Measurements from ENCODE around the gene CLRN3.

The CLRN3 gene

DNA sequence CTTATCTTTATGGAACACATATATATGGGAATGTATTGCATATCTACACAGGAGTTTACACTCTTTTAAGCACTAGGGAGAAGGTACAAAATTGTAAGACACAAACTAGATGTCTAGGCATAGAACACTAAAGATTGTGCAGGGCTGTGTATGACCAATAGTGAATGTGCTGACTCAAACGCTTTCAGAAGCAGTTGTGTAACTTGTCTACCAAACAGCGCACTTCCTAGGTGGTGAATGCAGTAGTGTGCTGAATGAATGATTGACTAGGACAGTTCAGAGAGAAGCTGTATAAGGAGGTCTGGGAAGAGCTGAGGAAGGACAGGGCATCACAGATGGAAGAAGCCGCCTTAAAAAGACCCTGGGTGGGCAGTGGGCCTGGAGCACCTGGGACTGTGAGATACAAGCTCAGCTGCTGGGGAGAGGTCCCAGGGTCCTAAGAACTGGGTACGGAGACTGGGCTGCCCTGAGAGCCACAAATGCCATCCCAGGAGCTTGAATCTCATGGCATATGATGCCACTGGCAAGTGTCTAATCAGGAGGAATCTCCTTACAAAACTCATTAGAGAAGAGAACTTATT is 14.2 kb downstream of the CLRN3 start:
- Histone ChIP-seq H2BK5ac (ENCODE audit: low read length) (no peak overlapping the region), H3K4me2 (ENCODE audit: low read length) (no peak overlapping the region), H3K79me1 (ENCODE audit: low read length) (no peaks in the 10 kb centered on the region), H3K4ac (ENCODE audit: low read depth, low read length) (no peak overlapping the region), H2BK15ac (replicated peaks; ENCODE audit: low read depth) (no peak overlapping the region), H4K5ac (ENCODE audit: low read length) (no peak overlapping the region), H3K4me1 (ENCODE audit: control insufficient read depth, low read depth, low read length) (no peaks in the 10 kb centered on the region), H3K9ac (ENCODE audit: low read length) (no peak overlapping the region), H3K4me3 (ENCODE audit: low read length) (no peak overlapping the region), H3K27me3 (ENCODE audit: insufficient read depth, low read length, poor library complexity) (no peaks in the 10 kb centered on the region), H3K27ac (ENCODE audit: low read depth, low read length) (no peak overlapping the region), H3K79me2 (ENCODE audit: control insufficient read depth, insufficient read depth, low read length) (no peaks in the 10 kb centered on the region), H2AK5ac (ENCODE audit: low read length) (no peak overlapping the region), H2BK120ac (ENCODE audit: low read depth, low read length) (no peak overlapping the region), H3K23ac (ENCODE audit: low read length) (no peak overlapping the region), H3K56ac (ENCODE audit: low read length) (no peak overlapping the region), H3K18ac (ENCODE audit: low read length) (no peak overlapping the region), H4K8ac (ENCODE audit: low read depth, low read length) (no peak overlapping the region), H3K36me3 (ENCODE audit: control insufficient read depth, insufficient read depth, low read length) (no peaks in the 10 kb centered on the region)
- DNase-seq = no peak
- no CpG with 5 or more reads among the region's 4 CpGs for WGBS (ENCODE audit: extremely low coverage, insufficient coverage, low lambda C conversion rate)

- H3K56ac ChIP-seq (ENCODE audit: low read length) = no peak overlapping the region
- WGBS (ENCODE audit: extremely low coverage, insufficient coverage, low lambda C conversion rate) = no CpG with 5 or more reads among the region's 5 CpGs
These were observed 15.0 kb downstream of the CLRN3 start for GRCh38 chr10:127877699-127878098.

DNA sequence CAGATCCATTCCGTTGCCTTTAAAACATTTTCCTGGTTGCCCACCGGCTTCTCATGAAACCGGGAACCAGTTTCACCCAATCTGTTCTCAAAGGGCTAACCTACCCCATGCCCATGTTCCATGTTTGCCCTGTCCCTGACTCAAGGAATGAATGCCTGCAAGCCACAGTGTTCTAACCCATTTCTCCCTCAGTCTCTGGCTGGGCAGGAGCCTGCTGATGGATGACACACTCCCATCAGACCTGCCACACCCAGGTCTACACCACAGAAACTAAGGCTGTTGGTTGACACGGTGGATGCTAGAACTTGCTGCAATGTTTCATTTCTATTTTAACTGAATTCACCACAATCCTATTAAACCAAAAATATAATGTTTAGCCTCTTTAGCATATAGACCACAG is 15.6 kb downstream of the CLRN3 start:
- Histone ChIP-seq H2BK5ac (ENCODE audit: low read length) (no peak overlapping the region), H3K27ac (ENCODE audit: low read depth, low read length) (no peak overlapping the region), H3K23ac (ENCODE audit: low read length) (no peak overlapping the region), H4K8ac (ENCODE audit: low read depth, low read length) (no peak overlapping the region), H2BK15ac (replicated peaks; ENCODE audit: low read depth) (no peak overlapping the region), H3K9ac (ENCODE audit: low read length) (no peak overlapping the region), H3K36me3 (ENCODE audit: control insufficient read depth, insufficient read depth, low read length) (no peaks in the 10 kb centered on the region), H2BK120ac (ENCODE audit: low read depth, low read length) (no peak overlapping the region), H3K4me2 (ENCODE audit: low read length) (no peak overlapping the region), H2AK5ac (ENCODE audit: low read length) (no peak overlapping the region), H3K79me1 (ENCODE audit: low read length) (no peaks in the 10 kb centered on the region), H4K5ac (ENCODE audit: low read length) (no peak overlapping the region), H3K27me3 (ENCODE audit: insufficient read depth, low read length, poor library complexity) (no peaks in the 10 kb centered on the region), H3K56ac (ENCODE audit: low read length) (no peak overlapping the region), H3K18ac (ENCODE audit: low read length) (no peak overlapping the region), H3K4ac (ENCODE audit: low read depth, low read length) (no peak overlapping the region), H3K4me1 (ENCODE audit: control insufficient read depth, low read depth, low read length) (no peaks in the 10 kb centered on the region), H3K79me2 (ENCODE audit: control insufficient read depth, insufficient read depth, low read length) (no peaks in the 10 kb centered on the region), H3K4me3 (ENCODE audit: low read length) (no peak overlapping the region)
- DNase-seq = no peak
- no CpG with 5 or more reads among the region's 4 CpGs for WGBS (ENCODE audit: extremely low coverage, insufficient coverage, low lambda C conversion rate)

More at GRCh38 chr10:127877699-127878098, 15.0 kb downstream of the CLRN3 start:
- no peaks in the 10 kb centered on the region for H3K27me3 ChIP-seq (ENCODE audit: insufficient read depth, low read length, poor library complexity)
- H2AK5ac ChIP-seq (ENCODE audit: low read length) = no peak overlapping the region
- no peak overlapping the region for H3K4me3 ChIP-seq (ENCODE audit: low read length)
- H3K4ac ChIP-seq (ENCODE audit: low read depth, low read length) = no peak overlapping the region
- H4K8ac ChIP-seq (ENCODE audit: low read depth, low read length) = no peak overlapping the region
- H4K5ac ChIP-seq (ENCODE audit: low read length) = no peak overlapping the region
- no peaks in the 10 kb centered on the region for H3K79me1 ChIP-seq (ENCODE audit: low read length)
- DNase-seq = no peak
- H3K27ac ChIP-seq (ENCODE audit: low read depth, low read length) = no peak overlapping the region
- H3K18ac ChIP-seq (ENCODE audit: low read length) = no peak overlapping the region
- H3K36me3 ChIP-seq (ENCODE audit: control insufficient read depth, insufficient read depth, low read length) = no peaks in the 10 kb centered on the region
- H2BK15ac ChIP-seq (replicated peaks; ENCODE audit: low read depth) = no peak overlapping the region
- no peak overlapping the region for H3K23ac ChIP-seq (ENCODE audit: low read length)
- no peak overlapping the region for H3K4me2 ChIP-seq (ENCODE audit: low read length)
- H2BK120ac ChIP-seq (ENCODE audit: low read depth, low read length) = no peak overlapping the region
- H2BK5ac ChIP-seq (ENCODE audit: low read length) = no peak overlapping the region
- no peaks in the 10 kb centered on the region for H3K4me1 ChIP-seq (ENCODE audit: control insufficient read depth, low read depth, low read length)
- no peaks in the 10 kb centered on the region for H3K79me2 ChIP-seq (ENCODE audit: control insufficient read depth, insufficient read depth, low read length)
- H3K9ac ChIP-seq (ENCODE audit: low read length) = no peak overlapping the region

DNA sequence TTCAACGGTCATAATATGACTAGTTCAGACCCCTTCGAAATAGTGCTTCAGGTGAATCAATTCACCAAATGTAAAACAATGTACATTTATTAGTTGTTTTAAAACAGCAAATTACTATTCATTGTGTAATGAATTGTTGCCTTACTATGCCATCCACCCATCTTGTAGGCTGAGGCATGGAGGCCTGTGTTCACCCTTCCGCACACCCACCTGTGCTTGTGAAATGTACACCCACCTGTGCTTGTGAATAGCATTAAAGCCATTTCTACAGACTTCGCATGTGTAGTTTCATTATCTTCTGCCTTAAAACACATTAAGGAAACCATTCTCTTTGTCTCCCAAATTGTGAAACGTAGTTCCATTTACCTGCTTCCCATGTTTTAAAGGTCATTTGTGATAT is 16.8 kb downstream of the CLRN3 start:
- H3K4me3 ChIP-seq (ENCODE audit: low read length) = no peak overlapping the region
- H3K27ac ChIP-seq (ENCODE audit: low read depth, low read length) = no peak overlapping the region
- H3K23ac ChIP-seq (ENCODE audit: low read length) = no peak overlapping the region
- no CpG with 5 or more reads among the region's 5 CpGs for WGBS (ENCODE audit: extremely low coverage, insufficient coverage, low lambda C conversion rate)
- no peak overlapping the region for H2BK120ac ChIP-seq (ENCODE audit: low read depth, low read length)
- H3K79me2 ChIP-seq (ENCODE audit: control insufficient read depth, insufficient read depth, low read length) = no peaks in the 10 kb centered on the region
- no peak overlapping the region for H3K18ac ChIP-seq (ENCODE audit: low read length)
- H2BK15ac ChIP-seq (replicated peaks; ENCODE audit: low read depth) = no peak overlapping the region
- H3K79me1 ChIP-seq (ENCODE audit: low read length) = no peaks in the 10 kb centered on the region
- no peaks in the 10 kb centered on the region for H3K36me3 ChIP-seq (ENCODE audit: control insufficient read depth, insufficient read depth, low read length)
- no peak for DNase-seq
- H3K4me1 ChIP-seq (ENCODE audit: control insufficient read depth, low read depth, low read length) = no peaks in the 10 kb centered on the region
- no peaks in the 10 kb centered on the region for H3K27me3 ChIP-seq (ENCODE audit: insufficient read depth, low read length, poor library complexity)
- H3K4me2 ChIP-seq (ENCODE audit: low read length) = no peak overlapping the region
- H3K56ac ChIP-seq (ENCODE audit: low read length) = no peak overlapping the region
- no peak overlapping the region for H4K8ac ChIP-seq (ENCODE audit: low read depth, low read length)
- H3K4ac ChIP-seq (ENCODE audit: low read depth, low read length) = no peak overlapping the region
- H2AK5ac ChIP-seq (ENCODE audit: low read length) = no peak overlapping the region
- H2BK5ac ChIP-seq (ENCODE audit: low read length) = no peak overlapping the region
- H3K9ac ChIP-seq (ENCODE audit: low read length) = no peak overlapping the region
- H4K5ac ChIP-seq (ENCODE audit: low read length) = no peak overlapping the region

DNA sequence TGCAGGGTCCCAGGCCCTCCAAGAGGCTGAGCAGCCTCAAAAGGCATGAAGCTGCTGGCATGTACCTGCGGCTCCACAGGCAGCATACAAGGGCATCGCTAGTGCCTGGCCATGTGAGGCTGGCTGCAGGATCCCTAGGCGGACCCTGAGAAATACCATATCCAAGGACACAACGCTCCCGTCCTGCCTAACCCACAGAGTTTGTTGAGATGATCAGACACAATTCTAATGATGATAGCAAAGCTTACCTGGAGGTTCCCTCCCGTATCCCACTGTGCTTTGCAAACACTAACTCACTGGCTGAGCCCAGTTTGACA is 17.3 kb downstream of the CLRN3 start:
- WGBS (ENCODE audit: extremely low coverage, insufficient coverage, low lambda C conversion rate) = no CpG with 5 or more reads among the region's 6 CpGs

DNA sequence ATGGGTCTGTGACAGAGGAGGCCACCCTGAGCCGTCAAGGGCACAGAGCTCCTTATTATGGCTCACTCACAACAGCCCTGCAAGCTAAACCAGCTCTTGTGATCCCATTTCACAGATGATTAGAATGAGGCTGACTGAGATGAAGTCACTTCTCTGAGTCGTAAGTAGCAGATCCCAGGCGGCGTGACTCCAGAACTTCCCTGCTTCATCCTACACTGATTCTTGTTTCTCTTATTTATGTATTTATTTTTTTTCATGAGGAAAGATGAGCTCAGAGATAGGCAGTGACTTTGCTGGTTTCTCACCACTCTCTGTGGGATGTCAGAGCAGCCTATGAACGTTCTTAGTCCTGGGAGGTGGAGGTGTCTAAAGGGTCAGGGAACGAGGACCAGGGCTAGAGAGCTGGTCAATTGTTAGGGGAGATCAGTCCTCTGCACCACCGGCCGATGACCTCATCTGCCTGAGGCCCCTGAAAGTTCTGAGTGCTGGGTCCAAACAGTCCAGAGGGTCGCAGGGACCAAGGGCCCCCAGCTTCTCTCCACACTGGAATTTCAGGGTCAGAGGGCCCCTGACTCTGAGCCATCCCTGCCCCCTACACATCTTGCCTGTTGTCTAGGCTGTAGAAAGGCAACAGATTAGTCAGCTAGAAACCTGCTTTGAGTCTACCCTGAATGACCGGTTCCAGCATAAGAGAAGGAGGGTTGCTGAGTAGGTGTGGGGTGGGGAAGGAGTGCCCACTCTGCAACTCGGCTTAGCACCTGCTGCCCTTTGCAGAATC is 17.9 kb downstream of the CLRN3 start:
- Histone ChIP-seq H3K27me3 (ENCODE audit: insufficient read depth, low read length, poor library complexity) (no peaks in the 10 kb centered on the region), H3K56ac (ENCODE audit: low read length) (no peak overlapping the region), H3K4me1 (ENCODE audit: control insufficient read depth, low read depth, low read length) (no peaks in the 10 kb centered on the region), H3K4me2 (ENCODE audit: low read length) (no peak overlapping the region), H2BK120ac (ENCODE audit: low read depth, low read length) (no peak overlapping the region), H3K9ac (ENCODE audit: low read length) (no peak overlapping the region), H2AK5ac (ENCODE audit: low read length) (no peak overlapping the region), H3K79me2 (ENCODE audit: control insufficient read depth, insufficient read depth, low read length) (no peaks in the 10 kb centered on the region), H2BK5ac (ENCODE audit: low read length) (no peak overlapping the region), H4K5ac (ENCODE audit: low read length) (no peak overlapping the region), H4K8ac (ENCODE audit: low read depth, low read length) (no peak overlapping the region), H2BK15ac (replicated peaks; ENCODE audit: low read depth) (no peak overlapping the region), H3K4me3 (ENCODE audit: low read length) (no peak overlapping the region), H3K23ac (ENCODE audit: low read length) (no peak overlapping the region), H3K36me3 (ENCODE audit: control insufficient read depth, insufficient read depth, low read length) (no peaks in the 10 kb centered on the region), H3K4ac (ENCODE audit: low read depth, low read length) (no peak overlapping the region), H3K79me1 (ENCODE audit: low read length) (no peaks in the 10 kb centered on the region), H3K18ac (ENCODE audit: low read length) (no peak overlapping the region), H3K27ac (ENCODE audit: low read depth, low read length) (no peak overlapping the region)
- DNase-seq = no peak
- WGBS (ENCODE audit: extremely low coverage, insufficient coverage, low lambda C conversion rate) = no CpG with 5 or more reads among the region's 11 CpGs

More for the DNA sequence above, 17.3 kb downstream of the CLRN3 start:
- Histone ChIP-seq H3K56ac (ENCODE audit: low read length) (no peak overlapping the region), H3K4me2 (ENCODE audit: low read length) (no peak overlapping the region), H3K4me1 (ENCODE audit: control insufficient read depth, low read depth, low read length) (no peaks in the 10 kb centered on the region), H3K23ac (ENCODE audit: low read length) (no peak overlapping the region), H2AK5ac (ENCODE audit: low read length) (no peak overlapping the region), H3K4ac (ENCODE audit: low read depth, low read length) (no peak overlapping the region), H2BK5ac (ENCODE audit: low read length) (no peak overlapping the region), H3K36me3 (ENCODE audit: control insufficient read depth, insufficient read depth, low read length) (no peaks in the 10 kb centered on the region), H2BK120ac (ENCODE audit: low read depth, low read length) (no peak overlapping the region), H4K8ac (ENCODE audit: low read depth, low read length) (no peak overlapping the region), H3K79me1 (ENCODE audit: low read length) (no peaks in the 10 kb centered on the region), H3K27me3 (ENCODE audit: insufficient read depth, low read length, poor library complexity) (no peaks in the 10 kb centered on the region), H3K9ac (ENCODE audit: low read length) (no peak overlapping the region), H2BK15ac (replicated peaks; ENCODE audit: low read depth) (no peak overlapping the region), H4K5ac (ENCODE audit: low read length) (no peak overlapping the region), H3K18ac (ENCODE audit: low read length) (no peak overlapping the region), H3K27ac (ENCODE audit: low read depth, low read length) (no peak overlapping the region), H3K4me3 (ENCODE audit: low read length) (no peak overlapping the region), H3K79me2 (ENCODE audit: control insufficient read depth, insufficient read depth, low read length) (no peaks in the 10 kb centered on the region)
- DNase-seq = no peak

Measured in mesendoderm (in vitro differentiated cells).